GM12892 (cell line): ENCODE data around the gene HTR1D.

Experiments used
- POLR2A ChIP-seq: IDR thresholded peaks from 2 replicates; pipeline ENCODE4 v1.6.1; 2011; ENCODE audit warnings: low read depth, low read length, control low read depth
- POLR2AphosphoS5 ChIP-seq: IDR thresholded peaks from 2 replicates; pipeline ENCODE4 v1.6.1; 2011; ENCODE audit warnings: low read depth, low read length, control low read depth

DNA sequence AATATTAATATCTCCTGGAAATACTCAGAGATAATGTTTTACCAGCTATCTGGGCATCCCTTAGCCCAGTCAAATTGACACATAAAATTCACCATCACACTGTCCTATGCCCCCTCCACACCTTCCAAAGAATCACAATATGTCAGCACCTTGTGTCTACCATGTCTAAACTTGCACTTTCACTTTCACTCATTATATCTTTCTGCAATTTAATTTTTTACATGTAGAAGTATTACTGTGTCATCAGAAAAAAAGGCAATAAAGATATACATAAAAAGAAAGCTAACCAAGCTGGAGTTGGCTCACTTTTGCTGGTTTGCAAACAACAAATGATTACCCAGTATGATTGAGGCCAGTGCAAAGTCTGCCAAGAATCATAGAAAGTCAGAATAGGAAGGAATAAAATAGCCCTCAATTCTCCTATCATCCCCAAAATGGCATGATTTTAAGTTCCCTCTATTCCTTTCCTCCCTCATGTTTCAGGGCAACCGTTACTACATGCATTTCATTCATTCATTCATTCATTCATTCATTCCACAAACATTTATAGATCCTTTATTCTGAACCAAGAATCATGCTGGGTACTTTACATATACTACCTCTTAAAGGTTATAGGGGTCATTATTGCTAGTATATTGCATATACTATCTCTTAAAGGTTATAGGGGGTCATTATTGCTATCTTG, 42.7 kb downstream of the HTR1D start:
- TF ChIP-seq POLR2A (no peak), POLR2AphosphoS5 (no peak)
